Choroid plexus epithelial cell (primary cell): Measurements from ENCODE around the gene HIBADH.
"Not testable (repeated sequence)": the region's sequence is repeated elsewhere in the genome, so short reads cannot be mapped to it uniquely, and the experiment has no call there.

Experiments
- DNase-seq: peaks from one replicate; pipeline ENCODE4 v3.0.0-alpha.2; 2010; ENCODE audit warnings: low read depth
- H3K4me3 ChIP-seq: 2 replicates; pipeline ENCODE4 v1.5.1; 2011; ENCODE audit warnings: low read depth, mild to moderate bottlenecking, control low read depth, low read length, moderate library complexity
- TF ChIP-seq, protein P1 (sequence below): conservative IDR thresholded peaks from 2 replicates; pipeline ENCODE4 v1.5.1; 2011; ENCODE audit warnings: low read depth, mild to moderate bottlenecking, control low read depth, inconsistent platforms, low read length, moderate library complexity

HIBADH gene

DNA sequence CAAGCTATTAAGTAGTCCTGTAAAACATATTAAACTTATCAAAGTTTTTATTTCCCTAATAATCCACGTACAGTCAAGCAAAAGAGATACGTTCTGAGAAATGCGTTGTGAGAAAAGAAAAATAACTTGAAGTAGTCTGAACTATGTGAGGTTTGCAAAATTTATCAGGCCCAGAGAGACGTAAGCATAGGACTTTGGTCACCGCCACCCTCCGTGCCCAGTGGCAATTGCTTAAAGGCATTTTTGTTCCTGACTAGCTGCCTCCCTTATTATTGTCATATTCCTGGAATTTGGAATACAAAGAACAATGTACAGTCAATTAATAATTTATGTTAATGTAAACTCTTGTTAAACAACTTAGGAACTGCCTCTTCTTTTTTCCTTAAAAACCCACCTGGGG is 22.8 kb downstream of the HIBADH start:
- H3K4me3 ChIP-seq = no peak overlapping the region
- DNase-seq = no peak
- TF ChIP-seq, protein P1, sequence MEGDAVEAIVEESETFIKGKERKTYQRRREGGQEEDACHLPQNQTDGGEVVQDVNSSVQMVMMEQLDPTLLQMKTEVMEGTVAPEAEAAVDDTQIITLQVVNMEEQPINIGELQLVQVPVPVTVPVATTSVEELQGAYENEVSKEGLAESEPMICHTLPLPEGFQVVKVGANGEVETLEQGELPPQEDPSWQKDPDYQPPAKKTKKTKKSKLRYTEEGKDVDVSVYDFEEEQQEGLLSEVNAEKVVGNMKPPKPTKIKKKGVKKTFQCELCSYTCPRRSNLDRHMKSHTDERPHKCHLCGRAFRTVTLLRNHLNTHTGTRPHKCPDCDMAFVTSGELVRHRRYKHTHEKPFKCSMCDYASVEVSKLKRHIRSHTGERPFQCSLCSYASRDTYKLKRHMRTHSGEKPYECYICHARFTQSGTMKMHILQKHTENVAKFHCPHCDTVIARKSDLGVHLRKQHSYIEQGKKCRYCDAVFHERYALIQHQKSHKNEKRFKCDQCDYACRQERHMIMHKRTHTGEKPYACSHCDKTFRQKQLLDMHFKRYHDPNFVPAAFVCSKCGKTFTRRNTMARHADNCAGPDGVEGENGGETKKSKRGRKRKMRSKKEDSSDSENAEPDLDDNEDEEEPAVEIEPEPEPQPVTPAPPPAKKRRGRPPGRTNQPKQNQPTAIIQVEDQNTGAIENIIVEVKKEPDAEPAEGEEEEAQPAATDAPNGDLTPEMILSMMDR = no peak

DNA sequence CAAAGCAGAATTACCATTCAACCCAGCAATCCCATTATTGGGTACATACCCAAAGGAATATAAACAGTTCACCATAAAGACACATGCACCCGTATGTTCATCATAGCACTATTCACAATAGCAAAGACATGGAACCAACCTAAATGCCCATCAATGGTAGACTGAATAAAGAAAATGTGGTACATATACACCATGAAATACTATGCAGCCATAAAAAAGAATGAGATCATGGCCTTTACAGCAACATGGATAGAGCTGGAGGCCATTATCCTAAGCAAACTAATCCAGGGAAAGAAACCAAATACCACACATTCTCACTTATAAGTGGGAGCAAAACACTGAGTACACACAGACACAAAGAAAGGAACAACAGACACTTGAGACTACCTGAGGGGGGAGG is 23.6 kb downstream of the HIBADH start:
- H3K4me3 ChIP-seq, DNase-seq: not testable (repeated sequence)

DNA sequence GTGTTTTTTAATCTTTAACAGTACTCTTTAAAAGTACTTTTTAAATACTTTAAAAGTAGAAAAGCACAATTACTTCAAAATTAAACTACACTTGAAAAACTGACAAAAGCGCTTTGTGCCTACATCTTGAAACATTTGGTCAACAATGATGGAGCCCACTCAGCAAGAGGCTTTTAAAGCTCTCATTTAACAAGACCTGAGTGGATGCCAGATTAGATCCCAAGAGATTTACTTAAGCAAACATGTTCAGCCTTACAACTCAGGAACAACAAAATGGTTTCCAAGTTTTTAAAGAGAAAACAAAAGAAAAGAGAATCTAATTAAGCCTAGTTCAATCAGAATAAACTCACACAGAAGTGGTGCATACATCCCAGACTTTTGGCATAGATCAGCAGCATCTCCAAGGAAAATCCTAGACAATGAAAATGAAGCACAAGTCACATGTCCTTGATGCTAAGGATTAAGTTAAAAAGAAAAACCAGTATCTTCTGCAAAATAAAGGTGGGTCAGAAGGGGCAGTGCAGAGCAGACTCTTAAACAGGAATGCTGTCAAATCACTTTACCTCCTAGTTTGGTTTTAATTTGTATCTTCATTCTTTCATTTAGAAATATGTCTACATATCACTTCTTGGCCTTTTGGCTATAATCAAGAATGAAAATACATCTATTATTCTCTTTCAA is 26.2 kb downstream of the HIBADH start:
- TF ChIP-seq, protein P1 = peak; percentile 15
- DNase-seq = peak; percentile 66
- H3K4me3 ChIP-seq = no peak overlapping the region

DNA sequence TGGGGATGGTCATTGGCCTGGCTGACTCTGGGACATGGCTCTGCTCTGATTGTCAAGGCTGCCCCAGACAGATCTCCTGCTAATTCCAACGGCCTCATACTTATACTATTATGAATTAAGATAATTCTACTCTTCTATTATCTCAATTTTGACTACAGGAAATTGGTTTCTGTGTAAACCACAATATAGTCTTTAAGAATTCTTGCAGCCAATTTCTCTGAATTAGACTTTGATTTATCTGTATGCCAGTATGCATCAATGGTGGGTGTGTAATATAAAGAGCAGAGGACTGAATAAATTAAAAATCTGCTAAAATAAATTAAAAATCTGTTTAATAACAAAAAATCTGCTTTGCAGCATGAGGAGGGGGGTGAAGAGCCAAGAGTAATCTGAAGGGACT is 27.0 kb downstream of the HIBADH start:
- no peak overlapping the region for H3K4me3 ChIP-seq
- TF ChIP-seq, protein P1 = no peak
- DNase-seq = no peak

DNA sequence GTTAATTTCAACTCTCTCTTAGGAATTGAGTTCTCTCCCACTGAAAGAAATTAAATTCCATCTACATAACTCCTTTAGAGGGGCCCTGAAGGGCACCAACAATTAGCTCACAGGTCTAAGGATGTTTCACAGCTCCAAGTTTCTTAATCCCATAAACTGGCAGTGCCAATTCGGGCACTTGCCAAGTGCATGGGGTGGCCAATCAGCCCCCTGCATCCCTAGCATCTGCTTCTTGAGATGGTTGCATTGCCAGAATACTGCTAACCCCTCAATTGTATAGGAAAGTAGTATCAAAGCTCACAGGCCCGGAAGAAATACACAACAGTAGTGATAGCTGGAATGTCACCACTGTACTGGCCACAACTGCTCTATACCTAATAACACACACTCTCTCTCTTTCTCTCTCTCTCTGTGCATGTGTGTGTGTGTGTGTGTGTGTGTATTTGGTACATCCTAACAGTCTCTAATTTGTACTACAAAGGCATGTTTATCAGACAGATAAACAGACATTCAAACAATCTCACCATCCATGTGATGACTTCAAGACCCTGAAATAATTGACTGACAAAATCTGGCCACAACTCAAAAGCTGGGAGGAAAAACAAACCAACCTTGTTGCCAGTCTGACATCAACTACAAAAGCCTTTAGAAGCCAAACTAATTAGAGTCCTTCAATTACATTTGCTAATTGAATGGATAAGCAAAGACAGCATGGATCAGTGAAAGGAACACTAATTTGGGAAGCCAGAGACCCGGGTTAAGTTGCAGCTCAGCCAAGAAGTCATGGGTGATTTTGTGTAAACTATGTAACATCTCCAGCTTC is 27.8 kb downstream of the HIBADH start:
- DNase-seq = no peak
- TF ChIP-seq, protein P1 = no peak
- no peak overlapping the region for H3K4me3 ChIP-seq

DNA sequence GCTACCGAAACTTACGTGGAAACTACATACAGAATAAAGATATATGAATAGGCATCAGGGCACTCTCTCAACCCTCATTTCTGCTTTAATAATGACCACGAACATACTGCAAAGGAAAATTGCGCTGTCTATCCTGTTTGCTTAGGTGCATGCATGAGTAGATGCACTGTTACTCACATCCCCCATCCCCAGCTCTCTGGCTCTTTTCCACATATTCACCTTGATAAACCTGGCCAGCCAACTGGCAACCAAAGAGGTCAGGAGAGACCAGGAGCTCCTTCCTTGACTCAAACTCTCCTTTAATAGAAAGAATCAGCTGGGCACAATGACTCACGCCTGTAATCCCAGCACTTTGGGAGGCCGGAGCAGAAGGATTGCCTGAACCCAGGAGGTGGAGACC is 29.6 kb downstream of the HIBADH start:
- no peak for DNase-seq
- H3K4me3 ChIP-seq = no peak overlapping the region
- TF ChIP-seq, protein P1 = no peak

DNA sequence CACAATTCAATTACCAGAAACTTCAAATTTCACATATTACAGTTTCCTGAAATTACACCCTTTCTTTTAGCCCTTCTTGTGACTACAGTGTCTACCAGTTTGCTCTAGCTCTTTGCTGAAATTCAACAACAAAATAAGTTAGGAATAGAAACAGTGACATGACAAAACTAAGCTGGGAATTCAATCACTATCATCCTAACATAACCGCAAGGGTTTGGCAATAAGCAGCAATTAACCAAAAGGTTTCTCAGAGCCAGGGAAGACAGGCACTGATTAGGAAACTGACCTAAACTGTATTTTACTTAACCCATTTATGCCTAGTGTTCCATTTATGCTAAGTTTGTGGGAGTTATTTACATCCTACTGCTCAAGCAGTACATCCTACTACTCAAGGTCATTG is 31.3 kb downstream of the HIBADH start:
- TF ChIP-seq, protein P1 = no peak
- peak; percentile 28 for DNase-seq
- H3K4me3 ChIP-seq = no peak overlapping the region
